GM19023 (cell line): Measurements from ENCODE around the gene LDB3.

Experiments used
- ATAC-seq: cut with Tn5 transposase; IDR thresholded peaks from one replicate; pipeline ENCODE4 v1.9.1; 2021; ENCODE audit warnings: mild to moderate bottlenecking, moderate library complexity; ENCODE audit not compliant: unreplicated experiment

The LDB3 gene

DNA sequence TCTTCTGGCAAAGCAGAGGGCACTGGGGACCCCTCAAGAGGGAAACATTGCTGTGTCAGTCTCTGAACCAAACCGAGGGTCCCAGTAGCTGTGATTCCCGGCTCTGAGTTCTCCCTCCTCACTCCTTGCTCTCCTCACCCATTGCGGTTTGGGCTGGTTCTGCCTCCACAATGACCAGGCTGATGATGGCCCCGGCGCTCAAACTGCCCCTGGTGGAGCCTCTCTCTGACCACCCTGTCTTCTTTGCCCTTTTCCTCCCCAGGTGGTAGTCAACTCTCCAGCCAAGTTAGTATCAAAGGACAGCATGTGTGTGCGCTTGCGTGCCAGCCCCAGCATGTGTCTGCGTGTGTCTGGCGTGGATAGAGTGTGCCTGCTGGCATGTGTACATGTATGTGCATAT is 17.1 kb downstream of the LDB3 start:
- ATAC-seq: no peak

DNA sequence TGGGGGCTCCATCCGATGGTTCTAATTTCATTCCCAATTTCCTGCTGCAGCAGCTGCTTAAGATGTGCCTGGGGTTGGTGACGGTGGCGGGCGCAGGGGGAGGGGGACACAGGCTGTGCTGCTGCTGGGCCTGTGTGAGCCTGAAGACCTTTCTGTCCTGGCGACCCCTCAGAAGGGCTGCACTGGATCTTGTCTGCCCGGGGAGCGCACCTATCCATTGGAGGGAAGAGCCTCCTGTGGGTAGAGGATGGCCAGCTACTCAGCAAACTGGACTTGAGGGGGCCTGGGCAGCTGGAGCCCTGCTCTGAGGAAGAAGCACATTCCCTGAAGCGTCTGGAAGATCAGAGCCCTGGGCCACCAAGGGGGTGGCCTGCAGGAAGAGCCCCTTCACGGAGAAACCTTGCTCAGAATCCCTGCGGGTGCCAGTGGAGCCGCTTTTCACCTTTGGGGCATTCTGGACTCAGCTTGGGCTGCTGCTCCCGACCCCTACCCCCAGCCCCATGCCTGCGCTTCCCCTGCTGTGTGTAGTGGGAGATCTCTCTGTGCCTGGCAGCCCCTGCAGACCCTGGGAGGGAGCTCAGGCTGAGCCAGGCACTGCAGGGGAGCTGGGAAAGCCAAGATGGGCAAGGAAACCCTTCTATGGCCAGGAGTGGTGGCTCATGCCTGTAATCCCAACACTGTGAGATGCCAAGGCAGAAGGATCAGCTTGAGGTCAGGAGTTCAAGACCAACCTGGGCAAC is 17.8 kb downstream of the LDB3 start:
- no peak for ATAC-seq

DNA sequence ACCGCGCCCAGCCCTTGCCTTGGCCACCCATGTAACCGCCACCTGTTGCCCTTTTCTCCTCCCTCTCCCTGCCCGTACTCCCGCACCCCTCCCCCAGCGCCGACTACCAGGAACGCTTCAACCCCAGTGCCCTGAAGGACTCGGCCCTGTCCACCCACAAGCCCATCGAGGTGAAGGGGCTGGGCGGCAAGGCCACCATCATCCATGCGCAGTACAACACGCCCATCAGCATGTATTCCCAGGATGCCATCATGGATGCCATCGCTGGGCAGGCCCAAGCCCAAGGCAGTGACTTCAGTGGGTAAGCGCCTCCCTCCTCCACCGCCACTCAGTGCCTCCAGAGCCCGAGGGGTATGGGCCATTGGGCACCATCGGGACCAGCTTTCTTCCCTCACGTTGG is 18.7 kb downstream of the LDB3 start:
- ATAC-seq: no peak

DNA sequence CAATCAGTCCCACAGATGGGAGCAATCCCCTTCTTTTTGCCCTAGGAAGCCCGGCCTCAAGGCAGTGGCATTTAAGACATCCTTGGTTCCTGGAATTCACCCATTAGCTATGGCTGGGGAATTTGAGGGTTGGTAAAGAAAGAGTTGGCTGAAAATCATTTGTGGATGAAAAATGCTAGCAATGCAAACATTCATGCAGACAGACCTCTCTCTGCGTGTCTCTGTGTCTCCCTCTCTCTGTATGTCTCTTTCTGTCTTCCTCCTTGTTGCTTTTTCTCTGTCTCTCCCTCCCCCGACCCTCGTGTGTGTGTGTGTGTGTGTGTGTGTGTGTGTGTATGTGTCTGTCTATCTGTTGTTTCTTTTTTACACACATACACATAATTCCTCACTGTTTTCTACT is 19.4 kb downstream of the LDB3 start:
- no peak for ATAC-seq

DNA sequence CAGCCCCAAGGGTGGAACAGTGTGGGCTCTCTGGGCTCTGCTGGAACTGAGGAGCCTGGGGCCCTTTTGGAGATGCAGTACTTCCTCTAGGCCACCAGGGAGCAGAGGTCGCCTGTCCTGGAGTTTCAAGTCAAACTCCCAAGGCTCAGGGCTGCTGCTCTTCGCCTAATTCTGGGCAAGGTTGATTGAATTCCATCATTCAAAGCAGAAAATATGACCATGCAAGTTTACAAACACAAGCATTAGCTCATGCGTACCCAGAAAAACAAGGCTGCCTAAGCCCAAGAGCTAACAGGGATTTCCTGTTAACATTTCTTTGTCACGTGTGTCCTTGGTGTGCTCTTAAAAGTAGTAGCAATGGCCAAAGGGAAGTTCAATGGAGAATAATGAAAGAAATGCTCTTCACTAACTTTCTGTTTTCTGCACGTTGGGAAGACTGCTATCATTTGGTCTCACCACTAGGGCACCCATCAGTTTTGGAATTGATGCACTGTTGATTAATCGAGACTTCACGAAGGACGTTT is 20.1 kb downstream of the LDB3 start:
- ATAC-seq: peak; percentile 74

DNA sequence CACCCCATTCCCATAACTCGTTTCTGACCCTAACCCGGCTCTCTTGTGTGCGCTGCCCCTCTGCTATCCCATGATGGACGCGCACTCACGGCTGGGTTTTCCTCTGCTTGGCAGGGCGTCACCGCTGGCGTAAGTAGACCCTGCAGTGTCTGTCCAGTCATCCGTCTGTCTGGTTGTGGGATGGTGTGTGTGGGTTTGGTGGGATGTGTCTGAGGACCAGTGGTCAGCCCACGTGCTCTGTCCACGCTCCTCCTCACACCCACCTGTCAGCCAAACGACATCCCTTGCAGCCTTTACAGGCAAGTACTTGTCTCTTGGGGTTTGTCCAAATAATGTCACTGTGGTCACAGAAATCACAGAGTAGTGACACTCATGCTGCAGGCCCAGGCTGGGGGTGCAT is 20.8 kb downstream of the LDB3 start:
- no peak for ATAC-seq

DNA sequence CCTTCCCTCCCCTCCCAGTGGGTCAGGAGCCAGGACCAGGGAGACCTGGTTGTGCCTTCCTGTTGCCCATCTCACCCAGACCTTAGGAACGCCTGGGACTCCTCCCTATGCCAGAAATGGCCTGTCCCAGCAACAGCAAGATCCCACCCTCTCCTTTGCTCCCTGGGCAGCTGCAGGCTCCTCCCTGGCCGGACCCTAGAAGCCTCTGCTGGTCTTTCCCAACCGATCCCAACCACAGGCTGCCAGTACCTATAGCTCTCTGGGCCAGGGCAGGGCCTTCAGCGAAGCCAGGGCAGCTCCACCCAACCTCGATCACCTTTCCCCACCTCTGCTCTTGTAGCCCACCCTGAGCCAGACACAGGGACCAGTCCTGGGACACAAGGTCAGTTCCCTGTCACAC is 21.9 kb downstream of the LDB3 start:
- ATAC-seq: no peak

DNA sequence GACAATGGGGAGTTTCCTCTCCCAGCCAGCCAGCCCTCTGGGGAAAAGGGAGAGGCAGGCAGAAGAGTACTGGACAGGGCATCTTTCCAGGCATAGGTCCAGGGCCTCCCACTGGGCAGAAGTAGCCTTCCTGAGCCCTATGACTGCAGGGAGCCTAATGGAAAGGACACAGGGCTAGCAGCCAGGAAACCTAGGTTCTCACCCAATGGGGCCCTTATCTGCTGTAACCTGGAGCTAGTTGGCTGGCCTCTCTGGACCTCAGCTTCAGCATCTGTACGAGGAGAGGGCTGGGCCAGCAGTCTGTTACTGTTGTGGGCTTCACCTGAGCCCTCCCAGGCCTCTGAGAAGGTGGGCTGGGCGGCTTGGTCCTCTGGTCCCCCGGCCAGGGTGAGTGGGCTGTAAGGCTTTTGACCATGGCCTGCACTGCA is 22.4 kb downstream of the LDB3 start:
- ATAC-seq: no peak

DNA sequence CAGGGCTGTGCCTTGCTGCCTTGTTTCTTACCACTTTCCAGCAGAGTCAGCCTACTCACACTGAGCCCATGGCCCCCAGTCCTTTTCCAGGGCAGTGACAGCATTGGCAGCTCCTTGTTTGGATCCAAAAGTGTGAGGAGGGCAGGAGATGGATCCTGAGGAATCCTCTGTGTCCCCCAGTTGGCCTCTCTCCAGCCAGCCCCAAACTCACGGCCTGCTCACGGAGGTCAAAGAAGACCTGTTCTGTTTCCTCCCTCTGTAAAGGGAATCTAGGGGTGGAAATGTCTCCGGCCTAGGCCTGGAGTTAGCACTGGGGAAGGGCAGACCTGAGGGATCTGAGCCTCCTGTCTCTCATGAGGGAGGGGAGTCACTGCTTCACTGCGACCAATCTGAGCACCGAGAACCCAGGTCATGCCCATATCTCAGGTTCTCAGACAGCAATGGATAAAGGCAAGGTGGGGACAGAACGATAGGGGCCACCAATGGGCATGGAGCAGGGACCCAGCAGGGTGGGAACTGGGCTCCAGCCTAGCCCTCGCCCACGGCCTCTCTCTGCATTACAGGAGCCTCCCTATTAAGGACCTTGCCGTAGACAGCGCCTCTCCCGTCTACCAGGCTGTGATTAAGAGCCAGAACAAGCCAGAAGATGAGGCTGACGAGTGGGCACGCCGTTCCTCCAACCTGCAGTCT is 23.2 kb downstream of the LDB3 start:
- ATAC-seq: no peak

DNA sequence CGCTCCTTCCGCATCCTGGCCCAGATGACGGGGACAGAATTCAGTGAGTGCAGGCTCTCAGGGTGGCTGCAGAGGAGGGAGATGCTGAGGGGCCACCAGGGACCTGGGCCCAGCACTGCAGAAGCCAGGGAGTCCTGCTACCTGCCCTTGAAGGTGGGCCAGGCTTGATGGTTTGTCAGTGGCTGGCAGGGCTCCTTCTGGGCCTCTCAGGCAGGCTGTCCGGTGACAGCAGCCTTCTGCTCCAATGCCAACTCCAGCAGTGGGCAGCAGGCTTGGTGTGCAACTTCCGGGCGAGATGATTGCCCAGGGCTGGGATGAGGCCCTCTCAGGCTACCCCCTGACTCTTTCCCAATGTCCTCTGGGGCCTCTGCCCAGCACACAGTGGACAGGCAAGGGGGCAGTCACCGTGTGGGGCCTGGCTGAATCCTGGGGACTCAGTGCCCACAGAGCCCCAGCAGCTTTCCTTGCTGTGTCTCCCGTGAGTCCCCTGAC is 23.8 kb downstream of the LDB3 start:
- ATAC-seq: no peak

DNA sequence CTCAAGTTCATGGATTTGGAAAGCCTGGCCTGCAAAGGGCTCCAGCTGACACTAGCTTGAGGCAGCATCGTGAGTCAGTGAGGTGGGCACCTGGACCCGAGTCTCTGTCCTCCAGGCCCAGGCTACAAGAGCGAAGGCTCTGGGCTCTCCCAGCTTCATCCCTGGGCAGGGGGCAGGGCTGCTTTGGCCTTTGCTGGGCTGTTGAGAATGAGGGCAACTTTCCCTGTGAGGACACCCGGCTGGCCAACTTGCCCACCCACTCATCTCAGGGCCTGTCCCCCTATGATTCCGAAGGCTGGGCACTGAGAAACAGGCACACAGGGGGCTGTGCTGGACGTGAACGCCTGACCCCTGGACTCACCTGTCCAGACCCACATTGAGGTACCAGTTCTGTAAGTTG is 24.4 kb downstream of the LDB3 start:
- no peak for ATAC-seq

DNA sequence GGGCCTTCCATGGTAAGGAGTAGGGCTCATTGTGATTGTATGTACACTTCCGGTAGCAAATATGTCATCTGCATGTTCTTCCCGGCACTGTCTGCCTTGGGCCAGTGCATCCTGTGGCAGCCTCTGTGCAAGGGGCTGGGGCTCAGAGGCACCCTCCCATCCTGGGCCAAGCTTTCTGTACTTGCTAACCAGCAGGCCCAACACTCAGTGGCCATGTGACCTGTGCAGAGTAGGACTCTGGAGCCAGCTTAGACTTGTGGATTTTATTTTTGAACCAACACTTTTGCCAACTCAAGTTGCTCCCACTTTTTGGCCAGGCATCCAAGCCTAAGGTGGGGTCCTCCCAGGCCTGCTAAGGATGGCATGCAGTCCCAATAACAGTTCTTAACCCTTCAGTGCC is 25.0 kb downstream of the LDB3 start:
- ATAC-seq: no peak

DNA sequence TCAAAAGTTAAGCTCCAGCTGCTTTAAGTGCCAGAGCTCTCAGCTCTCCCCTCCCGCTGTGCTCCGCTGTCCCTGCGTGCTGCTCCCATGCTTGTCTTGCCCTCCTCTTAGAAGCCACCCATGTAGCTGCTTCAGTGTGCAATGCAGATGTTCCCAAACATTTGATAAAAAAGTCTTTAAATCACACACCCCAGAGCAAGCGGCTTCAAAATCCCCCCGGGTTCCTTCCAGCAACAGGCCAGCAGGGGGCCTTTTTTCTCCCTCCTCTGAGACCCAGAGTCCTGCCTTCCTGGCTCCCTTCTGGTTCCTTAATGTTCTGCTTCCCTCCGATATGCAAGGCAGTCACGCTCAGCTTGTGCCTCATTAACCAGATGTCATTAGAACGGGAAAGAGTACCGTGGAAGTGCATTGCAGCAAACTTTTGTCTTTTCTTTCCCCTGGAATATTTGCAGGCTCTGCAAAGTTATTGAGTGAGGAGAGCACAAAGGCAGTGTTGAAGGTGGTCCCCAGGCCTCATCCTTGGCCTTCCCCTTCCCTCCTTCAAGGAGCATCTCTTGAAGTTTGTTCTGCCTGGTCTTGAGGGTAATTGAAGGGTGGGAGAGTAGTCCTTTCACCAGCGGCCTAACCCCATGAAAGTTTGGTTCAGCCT is 25.5 kb downstream of the LDB3 start:
- ATAC-seq: no peak

DNA sequence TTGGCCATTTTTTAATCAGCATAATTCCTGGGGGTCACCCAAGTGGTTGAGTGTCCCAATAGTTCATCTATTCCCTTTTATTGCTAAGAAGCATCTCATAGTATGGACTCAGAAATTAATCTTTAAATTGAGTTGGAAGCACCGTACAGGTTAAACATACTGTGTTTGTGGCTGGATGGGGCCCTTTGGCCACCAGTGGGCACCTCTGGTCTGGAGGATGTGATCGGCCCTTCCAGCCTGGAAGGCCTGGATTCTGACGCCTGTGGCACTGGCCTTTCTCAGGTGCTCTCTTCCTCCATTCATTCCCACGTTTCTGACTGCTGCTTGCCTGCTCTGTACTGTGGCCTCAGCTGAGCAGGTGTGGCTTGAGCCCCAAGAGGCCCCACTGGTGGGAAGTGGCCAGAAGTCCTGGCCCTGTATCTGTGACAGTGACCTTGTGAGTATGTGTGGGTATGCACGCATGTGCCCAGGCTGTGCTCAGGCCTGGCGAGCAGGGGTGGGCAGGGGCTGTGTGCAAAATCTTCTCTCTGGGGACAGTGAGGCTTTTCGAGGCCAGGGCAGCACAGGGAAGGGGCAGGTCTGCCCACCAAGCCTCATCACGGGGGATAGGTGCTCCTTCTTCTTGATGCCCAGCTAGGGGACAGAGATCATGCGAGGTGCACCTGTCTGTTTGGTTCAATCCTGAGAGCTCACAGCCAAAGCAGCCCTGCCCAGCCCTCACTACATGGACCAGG is 30.1 kb downstream of the LDB3 start:
- ATAC-seq: no peak

DNA sequence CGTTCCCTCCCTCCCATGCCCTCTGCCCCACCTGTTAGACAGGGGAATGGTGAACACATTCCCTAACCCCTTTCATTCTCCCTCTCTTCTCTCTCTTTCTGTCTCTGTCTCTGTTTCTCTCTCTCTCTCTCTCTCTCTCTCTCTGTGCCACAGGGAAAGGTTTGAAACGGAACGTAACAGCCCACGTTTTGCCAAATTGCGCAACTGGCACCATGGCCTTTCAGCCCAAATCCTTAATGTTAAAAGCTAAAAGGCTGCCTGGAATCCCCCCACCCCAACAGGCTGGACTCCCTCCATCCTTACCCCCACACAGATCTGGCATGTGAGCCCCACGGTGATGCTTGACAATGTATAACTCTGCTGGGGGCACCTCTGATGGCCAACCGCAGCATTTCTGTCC is 30.8 kb downstream of the LDB3 start:
- ATAC-seq: no peak

DNA sequence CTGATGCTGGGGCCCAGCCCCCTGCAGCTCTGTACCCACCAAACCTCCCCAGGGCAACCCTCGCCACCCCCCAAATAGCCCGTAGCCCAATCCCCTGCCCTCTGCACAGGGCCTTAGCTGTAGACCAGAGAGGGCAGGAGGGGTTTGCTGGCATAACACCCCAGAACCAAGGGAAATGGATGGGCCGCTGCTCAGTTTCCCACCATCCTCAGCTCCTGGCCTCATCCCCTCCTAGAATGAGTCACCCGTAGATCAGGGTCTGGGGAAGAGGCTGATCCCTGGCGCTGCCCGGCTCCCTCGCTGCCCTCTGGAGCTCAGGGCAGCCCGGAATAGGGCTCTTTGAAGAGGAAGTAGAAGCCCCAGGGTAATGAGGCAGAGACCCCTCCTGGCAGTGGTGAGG is 31.2 kb downstream of the LDB3 start:
- no peak for ATAC-seq

DNA sequence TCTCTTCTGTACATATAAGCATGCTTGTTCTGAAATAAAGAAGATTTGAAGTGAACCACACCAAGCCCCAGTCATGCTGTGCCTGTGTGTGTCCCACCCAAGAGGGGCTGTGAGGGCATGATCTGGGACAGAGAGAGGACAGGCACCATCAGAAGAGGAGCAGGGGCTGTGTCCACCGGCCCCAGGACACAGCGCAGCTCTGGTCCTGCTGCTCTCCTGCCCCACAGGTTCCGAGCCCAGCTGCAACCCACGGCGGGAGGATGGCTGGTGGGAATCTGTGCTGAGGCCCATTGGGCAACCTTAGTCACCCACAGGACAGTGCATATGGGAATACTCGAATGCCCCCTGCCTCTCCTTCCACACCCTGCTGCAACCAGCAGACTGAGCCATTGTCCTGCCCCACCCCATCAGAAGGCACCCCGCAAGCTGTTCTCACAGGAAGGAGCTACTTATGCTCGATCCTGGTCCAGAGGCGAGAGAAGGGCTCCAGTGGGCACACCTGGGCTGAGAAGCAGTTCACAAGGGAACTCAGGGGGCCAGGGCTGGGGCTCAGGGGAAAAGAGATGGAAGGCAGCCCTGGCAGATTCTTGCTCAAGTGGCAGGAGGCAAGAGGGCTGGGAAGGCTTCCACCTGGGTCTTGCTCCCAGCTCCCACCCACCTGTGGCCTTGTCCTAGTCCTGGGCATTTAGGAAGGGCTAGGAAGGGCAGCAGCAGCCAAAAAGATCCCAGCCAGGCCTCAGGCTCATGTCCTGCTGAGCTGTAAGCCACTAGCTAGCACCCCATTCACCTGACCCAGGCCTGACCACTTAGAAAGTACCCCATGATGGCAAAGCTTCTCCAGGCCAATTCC is 31.9 kb downstream of the LDB3 start:
- no peak for ATAC-seq

DNA sequence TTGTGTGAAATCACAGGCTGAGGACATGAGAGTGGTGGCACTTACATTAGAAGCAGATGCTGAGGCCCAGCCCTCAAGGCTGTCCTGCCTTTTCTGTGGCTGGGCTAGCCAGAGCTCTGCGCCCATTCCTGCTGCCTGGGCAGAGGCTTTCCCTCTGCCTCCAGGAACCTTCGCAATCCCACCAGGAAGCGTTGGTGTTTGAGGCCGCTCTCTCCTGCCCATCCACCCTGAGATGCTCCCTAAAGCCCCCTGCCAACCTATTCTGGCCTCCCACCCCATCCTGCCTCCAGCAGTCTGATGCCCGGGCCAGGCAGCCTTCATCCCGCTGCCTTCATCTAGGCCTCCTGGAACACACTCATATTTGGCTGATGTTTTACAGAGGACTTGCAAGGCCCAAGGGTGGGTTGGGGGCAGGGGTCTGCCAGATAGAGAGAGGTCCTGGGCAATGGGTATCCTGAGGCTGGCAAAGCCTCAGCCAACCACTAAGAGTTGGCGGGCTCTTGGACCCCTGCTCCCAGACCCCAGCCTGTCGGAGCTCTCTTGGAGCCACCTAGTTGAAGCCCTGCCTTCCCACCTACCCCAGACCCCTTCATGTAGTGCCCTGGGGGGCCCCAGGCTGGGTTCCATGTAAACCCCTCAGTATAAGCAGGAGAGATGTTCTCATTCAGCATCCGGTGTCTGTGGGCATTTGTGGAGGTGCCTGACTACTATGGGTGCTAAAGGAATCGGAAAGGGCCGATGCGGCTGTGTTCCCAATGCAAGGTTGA is 32.7 kb downstream of the LDB3 start:
- ATAC-seq: no peak

DNA sequence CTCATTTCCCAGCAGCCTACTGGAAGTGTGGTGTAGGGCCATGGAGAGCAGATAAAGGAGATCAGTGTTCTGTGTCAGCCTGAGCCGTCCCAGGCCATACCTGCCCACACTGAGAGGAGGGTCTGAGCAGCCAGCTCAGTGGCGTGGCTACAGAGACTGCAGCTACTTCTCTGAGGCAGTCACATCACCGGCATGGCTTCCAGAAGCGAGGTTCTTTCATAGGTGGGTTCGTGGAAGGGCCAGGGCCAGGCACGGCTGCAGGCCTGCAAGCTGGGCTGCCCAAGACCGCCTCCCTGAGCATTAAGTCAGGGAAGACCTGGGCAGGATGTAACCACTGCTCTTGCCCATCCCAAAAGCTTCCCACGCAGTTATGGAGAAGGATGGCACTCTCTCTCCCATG is 34.9 kb downstream of the LDB3 start:
- no peak for ATAC-seq
